GM13976 (cell line): Measurements from ENCODE around the gene CES5A.

Experiments used
- DNase-seq: peaks from one replicate; pipeline ENCODE4 v3.0.0; 2012; ENCODE audit warnings: low spot score
- CTCF ChIP-seq: IDR thresholded peaks from 2 replicates; pipeline ENCODE4 v1.5.1; 2012; ENCODE audit warnings: borderline replicate concordance, mild to moderate bottlenecking; ENCODE audit not compliant: insufficient read depth; ENCODE audit errors: extremely low read depth, missing control alignments, control extremely low read depth
- in situ Hi-C: fragments of 300-500 bp; cut with MboI; formaldehyde crosslinking; loops from one replicate; pipeline ENCODE4 v1.12.0; 2022; ENCODE audit warnings: low sequenced_read_pairs, mixed read lengths, inconsistent platforms; ENCODE audit not compliant: unreplicated experiment

The CES5A gene

GRCh38 chr16:55901566-55902217 lies 26.5 kb upstream of the CES5A start:
- no peak for DNase-seq
- TF ChIP-seq CTCF: no peak
- in situ Hi-C loops: no loop called here

GRCh38 chr16:55900616-55901393 lies 25.6 kb upstream of the CES5A start:
- DNase-seq: no peak
- in situ Hi-C loops: no loop called here
- no peak for TF ChIP-seq CTCF

- TF ChIP-seq CTCF: no peak
- in situ Hi-C loops: no loop called here
- DNase-seq: no peak
Measured at GRCh38 chr16:55899857-55900256, 24.7 kb upstream of the CES5A start.

- TF ChIP-seq CTCF: no peak
- in situ Hi-C loops: no loop called here
- no peak for DNase-seq
Measured at GRCh38 chr16:55898592-55898991, 23.4 kb upstream of the CES5A start.

GRCh38 chr16:55892821-55893220 lies 17.6 kb upstream of the CES5A start:
- in situ Hi-C loops: no loop called here
- no peak for DNase-seq
- no peak for TF ChIP-seq CTCF

- no peak for DNase-seq
- in situ Hi-C loops: no loop called here
- TF ChIP-seq CTCF: no peak
Measured at GRCh38 chr16:55889518-55889917, 14.3 kb upstream of the CES5A start.
